HepG2 (cell line): ENCODE measurements around the gene PKP4. TPM values are rescaled to one million over a fixed set of nuclear protein-coding genes. Genes with fewer than 3 reads are reported as not detected.

Experiments
- ZC3H4 ChIP-seq: sonication (generic); formaldehyde crosslinking; IDR thresholded peaks from 2 replicates; pipeline ENCODE4 v1.4.0; 2020; ENCODE audit warnings: missing genetic modification reagents, borderline replicate concordance
- ZFP82 ChIP-seq: sonication (generic); formaldehyde crosslinking; IDR thresholded peaks from 2 replicates; pipeline ENCODE4 v1.5.1; 2020; ENCODE audit warnings: mild to moderate bottlenecking, missing genetic modification reagents, borderline replicate concordance
- ZNF407 ChIP-seq: sonication (generic); formaldehyde crosslinking; IDR thresholded peaks from one replicate; pipeline ENCODE4 v1.5.1; 2020; ENCODE audit warnings: mild to moderate bottlenecking, missing genetic modification reagents; ENCODE audit errors: not compliant biosample characterization
- polyA plus RNA-seq, 8 experiments: library from polyadenylated mRNA; depleted of rRNA in 3 of 8; stranded (reverse) in 7 of 8; unstranded in 1 of 8; fragments of >200 nt; fragmentation: Illumina TruSeq in 4 of 8; extraction: Trizol in 4 of 8; gene quantifications; 2 replicates each; pipeline versions ENCODE4 v1.2.1 to v1.2.3, GENCODE V29; 2011 to 2016; ENCODE audit warnings: low read depth in 4 of 8, missing spikeins in 1 of 8, mixed read lengths in 1 of 8; ENCODE audit not compliant: insufficient read depth in 1 of 8
- total RNA-seq, 5 experiments: library from RNA; depleted of rRNA; stranded (reverse); fragments of >200 nt; fragmentation: Illumina TruSeq; extraction: Trizol; gene quantifications; 2 replicates each; pipeline ENCODE4 v1.2.3, GENCODE V29; 2016; ENCODE audit warnings: low read depth in 1 of 5

Gene PKP4
- total and polyA plus RNA-seq, 2 of the 13 experiments (the other 11 are each of a cell fraction or from before 2014, with no cell fraction given): 80.9 to 90.5 TPM

- no peak for TF ChIP-seq ZNF407
- TF ChIP-seq ZC3H4 (CRISPR knock-in tag): no peak
- no peak for TF ChIP-seq ZFP82 (CRISPR knock-in tag)
Observed at GRCh38 chr2:158645299-158645698, 188.5 kb downstream of the PKP4 start (continued).
